HG03469 (cell line): ENCODE measurements around the gene SBF2.
"Not testable (repeated sequence)": the region's sequence is repeated elsewhere in the genome, so short reads cannot be mapped to it uniquely, and the experiment has no call there.

Experiments
- ATAC-seq: cut with Tn5 transposase; IDR thresholded peaks from one replicate; pipeline ENCODE4 v1.9.1; 2021; ENCODE audit warnings: mild to moderate bottlenecking, moderate library complexity, moderate number of reproducible peaks; ENCODE audit not compliant: unreplicated experiment

Gene SBF2

DNA sequence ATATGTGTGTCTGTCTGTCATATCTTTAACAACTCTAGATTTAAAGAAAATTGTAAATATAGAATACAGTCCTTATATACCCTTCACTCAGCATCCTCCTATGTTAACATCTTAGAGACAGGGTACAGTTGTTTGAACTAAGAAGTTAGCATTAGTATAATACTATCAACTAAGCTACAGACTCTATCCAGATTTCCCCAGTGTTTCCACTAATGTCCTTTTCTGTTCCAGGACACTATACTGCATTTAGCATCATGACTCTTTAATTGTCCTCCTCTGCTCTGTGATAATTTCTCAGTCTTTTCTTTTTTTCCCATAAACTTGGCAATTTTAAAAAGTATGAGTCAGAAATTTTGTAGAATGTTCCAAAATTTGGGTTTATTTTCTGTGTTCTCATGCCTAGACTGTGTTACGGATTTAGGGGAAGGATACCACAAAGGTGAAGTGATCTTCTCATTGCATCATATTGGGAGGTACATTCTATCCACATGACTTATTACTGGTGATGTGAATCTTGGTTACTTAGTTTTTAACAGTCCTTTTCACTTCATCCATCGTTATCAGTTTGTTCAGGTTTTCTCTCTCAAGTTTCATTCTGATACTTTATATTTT lies 168.4 kb downstream of the SBF2 start:
- no peak for ATAC-seq

DNA sequence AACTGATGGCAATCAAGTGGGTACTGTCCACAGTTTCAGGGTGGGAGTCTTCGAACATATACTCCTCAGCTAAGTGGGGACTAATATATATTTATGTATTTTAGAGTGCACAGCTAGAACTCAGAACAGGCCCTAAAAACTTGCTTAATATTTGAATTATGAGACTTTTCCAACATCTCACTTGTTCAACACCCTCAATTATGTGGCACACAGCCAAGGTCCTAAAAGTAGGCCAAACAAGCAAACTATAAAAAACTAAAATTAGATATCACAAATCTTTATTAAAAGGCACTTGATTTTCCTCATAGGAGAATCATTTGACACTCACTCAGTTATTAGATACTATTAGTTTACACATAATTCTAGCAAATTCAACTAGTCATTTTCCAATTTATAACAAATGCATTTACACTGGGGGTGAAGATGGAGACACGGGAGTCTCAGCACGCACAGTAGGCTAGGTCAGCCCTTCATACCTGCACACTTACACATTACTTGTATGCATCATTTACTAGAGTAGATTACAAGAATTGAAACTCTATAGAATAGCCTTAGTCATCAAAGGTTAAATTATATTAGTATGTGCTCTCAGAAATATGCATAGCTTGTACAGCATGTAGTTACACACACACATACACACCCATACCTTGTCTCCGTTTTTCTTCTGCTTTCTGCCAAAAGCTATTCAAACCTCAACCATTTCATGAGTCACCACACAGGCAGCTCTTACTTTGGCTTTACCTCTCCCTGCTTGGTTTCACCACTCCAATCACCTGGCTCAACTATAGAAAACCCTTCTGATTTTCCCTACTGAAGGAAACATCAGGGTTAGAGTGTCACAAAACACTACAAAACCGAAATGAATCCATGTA lies 171.5 kb downstream of the SBF2 start:
- ATAC-seq, result no peak

DNA sequence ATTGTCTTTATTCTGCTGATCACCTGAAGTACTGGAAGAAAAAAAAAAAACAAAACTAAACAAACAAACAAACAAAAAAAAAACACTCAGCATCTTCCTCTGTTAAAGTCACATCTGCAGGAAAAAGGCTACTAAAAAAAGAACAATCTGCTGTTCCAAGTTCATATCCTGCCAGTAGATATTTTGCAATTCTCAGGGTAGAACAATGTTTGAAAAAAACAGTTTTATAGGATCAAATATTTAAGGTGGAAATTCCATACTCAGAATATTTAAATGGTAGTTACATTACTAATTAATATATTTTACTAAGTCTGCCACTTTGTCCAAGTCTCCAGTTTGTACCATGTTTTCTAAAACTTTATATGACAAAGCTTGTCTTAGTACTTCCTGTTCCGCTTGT lies 175.2 kb downstream of the SBF2 start:
- no peak for ATAC-seq

DNA sequence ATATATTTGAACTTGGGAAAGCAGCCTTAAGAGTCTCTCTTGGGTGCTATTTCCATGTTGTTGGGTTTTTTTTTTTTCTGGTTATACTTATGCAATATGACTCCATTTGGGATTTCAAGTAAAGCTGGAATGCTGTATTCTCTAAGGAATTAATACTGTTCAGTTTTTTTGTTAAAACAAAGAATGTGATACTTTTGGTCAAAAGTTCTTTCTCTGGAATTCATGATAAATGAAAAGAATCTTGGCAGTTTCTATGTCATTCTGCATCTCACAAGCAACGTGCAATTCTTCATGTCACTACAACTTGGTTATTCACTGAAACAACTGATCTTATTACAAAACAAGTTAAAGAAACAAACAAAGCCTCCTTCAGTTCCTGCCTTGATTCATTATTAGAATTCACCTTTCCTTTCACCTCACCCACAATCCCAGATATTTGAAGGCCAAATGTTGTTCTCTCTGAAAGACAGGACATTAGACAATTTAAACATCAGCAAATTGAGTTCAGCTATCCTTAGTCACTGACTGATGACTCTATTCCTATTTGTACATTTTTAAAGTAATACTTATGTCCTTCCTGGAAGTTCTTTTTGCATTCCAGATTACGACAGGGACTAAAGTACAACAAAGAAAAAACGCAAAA lies 176.2 kb downstream of the SBF2 start:
- ATAC-seq, result no peak

DNA sequence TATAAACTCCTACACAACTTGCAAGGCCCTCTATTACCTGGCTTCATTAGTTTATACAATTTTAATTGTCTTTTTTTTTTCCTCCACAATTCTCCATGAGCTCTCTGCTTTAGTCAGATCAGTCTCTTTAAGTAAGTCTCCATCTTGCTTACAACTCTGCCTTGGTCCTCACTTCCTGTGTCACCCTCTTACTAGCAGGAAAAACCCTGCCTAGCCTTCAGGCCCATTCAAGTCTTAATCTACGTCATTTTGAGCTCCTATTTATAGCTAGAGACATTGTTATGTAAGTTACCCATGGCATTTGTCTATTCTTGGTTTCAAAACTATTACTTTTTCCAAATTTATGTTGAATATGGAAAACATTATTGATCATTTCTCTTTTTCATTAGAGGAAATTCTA lies 177.4 kb downstream of the SBF2 start:
- no peak for ATAC-seq

DNA sequence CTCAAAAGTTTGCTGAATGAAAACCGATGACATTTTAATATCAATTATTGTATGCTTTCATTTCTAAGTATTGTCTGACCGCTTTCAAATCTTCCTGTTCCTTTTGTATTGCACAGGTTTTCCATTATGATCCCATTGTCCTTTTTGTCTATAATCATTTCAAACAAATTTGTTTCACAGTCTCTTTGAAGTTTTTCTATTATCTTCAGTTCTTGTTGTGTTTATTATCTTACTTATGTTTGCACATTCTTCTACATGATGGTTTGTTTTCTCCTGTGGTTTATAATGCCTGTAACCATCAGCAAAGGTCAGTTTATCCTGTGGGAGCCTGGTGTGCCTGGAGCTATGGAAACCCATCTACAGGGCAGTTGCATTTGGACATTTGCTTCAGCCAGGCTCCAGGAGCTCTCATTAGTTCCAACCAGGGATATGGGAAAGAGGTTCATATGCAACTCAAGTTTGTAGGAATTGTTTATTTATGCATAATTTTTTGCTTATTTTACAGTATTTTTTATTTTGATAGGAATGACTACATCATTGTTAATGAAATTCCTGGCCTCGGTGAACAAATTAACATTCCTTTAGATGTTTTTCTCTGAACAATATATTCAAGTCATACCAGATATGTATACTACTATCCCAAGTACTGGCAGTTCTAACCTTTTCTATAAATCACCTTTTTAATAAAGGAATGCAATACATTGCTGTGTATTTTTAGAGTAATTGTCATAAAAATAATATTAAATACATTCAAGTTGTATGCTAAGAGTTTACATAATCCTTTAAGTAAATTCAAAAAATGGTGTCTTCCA lies 179.2 kb downstream of the SBF2 start:
- no peak for ATAC-seq

DNA sequence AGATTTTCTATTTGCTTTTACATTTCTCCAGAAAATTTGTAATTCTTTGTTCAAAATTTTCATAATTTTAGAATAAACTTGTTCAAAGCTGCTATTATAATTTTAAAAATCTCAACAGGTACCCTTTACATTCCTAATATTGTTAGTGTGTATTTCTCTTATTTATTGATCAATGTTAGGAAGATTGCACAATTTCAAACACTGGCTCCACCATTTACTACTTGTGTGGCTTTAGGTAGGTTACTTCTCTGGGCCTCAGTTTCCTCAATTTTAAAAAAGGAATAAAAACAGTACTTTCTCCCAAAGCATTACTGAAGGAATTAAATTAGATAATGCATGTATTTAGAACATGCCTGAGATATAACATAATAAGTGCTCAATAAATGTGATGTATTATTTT lies 180.2 kb downstream of the SBF2 start:
- no peak for ATAC-seq

DNA sequence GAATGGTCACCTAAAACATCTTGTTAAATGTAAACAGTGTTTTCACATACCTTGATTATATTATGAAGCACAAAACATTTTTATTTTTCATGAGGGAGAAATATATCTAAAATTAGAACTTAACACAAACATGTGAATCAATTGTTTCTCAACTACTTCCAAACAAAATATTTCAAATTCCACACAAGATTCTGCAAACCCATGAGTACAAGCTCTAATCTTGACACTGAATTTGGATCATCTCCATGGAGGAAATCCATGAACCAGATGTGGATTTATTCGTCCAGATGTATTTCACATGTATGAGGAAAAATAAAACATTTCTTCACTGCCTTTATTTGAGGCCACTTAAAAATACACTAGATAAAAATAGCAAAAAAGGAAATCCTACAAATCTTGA lies 184.2 kb downstream of the SBF2 start:
- ATAC-seq, result no peak

DNA sequence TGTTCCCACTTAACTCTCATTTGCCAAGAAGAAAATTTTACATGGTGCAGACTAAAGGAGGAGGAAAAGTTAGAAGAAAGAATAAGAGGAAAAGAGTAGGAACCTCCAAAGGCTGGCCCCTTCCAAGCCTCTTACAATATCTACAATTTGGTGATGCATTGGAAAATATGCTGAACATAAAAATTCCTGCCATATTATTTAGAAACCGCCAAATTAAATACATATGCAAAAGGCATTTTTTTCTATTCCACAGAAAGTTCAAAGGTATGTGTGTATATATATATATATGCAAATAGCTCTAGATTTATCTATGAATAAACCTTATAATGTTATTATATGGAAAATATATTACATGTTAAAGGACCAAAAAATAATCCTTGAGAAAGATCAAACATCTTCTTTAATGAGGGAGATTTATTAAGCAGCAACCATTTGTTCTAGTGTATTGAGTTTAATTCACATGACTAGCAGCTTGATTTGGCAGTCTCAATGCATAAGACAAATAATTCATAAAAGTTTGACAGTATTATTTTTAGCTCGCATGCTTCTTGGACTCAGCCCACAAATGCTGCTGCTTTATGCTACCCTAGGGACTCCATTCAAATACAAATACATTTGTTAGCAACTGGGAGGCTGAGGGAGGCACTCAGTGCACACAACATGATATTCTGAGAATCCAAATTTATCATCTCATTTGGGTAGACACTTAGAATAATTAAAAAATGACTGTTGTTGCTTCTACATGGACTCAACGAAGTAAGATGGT lies 184.9 kb downstream of the SBF2 start:
- ATAC-seq, result no peak

DNA sequence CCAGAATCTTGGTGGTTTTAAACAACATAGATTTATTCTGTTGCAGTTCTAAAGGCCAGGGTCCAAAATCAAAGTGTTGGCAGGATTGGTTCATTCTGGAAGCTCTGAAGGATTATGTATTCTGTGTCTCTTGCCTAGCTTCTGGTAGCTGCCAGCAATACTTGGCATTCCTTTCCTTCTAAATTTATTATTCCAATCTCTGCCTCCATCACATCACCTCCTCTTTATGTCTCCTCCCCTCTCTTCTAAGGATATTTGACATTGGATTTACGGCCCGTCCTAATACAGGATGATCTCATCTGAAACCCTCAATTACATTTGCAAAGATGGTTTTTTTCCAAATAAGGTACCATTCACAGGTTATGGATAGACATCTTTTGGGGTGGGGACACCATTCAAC lies 186.5 kb downstream of the SBF2 start:
- no peak for ATAC-seq

DNA sequence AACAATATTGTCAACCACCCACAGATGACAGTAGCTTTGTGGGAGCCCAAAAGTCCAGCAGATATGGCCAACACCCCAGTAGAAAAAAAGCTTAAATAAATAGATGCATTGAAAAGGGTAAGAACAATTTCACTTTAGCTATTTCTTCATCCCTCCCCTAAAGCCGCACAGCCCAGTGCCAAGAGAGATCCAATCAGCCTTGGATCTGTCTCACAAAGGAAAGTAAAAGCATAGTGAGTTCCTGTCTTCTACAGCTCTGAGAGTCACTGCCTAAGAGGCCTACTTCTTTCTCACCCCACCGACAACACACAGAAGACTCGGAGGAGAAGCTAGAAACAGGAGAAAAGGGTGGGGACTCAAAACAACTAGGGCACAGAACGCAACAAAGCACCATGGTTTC lies 196.4 kb downstream of the SBF2 start:
- ATAC-seq, result no peak

DNA sequence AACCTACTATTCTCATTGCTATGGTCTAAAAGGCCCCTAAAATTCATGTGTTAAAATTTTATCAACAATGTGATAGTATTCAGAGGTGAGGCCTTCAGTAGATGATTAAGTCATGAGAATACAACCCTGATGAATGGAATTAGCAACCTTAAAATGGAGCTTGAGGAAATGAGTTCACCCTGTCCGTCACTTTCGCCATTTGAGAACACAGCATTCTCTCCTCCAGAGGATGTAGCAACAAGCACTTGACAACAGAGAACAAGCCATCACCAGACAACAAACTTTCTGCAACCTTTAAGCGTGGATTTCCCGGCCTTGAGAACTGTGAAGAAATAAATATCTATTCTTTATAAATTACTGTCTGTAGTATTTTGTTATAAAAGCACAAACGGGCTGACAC lies 197.0 kb downstream of the SBF2 start:
- ATAC-seq, result no peak

DNA sequence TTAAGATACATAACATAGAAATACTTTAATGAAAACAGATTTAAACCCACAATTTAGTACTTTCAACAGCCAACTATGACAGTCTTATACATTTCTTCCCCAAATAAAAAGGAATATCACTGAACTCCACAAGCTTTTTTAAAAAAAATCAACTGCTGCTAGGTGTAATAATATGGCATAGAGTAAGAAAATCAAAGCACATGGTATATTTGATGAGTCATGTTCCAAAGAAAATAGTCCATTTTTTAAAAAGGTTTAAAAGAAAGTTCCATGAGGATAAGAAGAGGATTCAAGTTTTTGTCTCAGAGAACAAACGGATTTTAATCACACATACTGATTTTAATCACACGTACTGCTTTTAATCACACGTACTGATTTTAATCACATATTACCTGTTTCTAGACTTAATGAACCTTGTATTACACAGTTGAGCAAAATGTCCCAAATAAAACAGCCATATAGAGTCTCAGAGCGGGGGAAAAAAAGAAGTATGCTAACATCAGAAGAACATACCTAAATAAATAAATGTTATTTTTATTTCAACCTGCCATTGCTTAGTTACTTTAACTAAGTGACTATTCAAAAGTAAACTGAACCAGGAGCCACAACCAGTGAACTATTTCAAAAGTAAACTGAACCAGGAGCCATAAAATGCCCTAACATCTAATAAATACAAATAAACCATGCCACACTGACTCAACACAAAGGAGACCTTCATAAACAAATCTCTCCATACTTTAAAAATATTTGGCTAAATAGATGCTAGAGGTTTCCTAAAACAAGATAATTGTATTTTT lies 198.4 kb downstream of the SBF2 start:
- ATAC-seq, result no peak

DNA sequence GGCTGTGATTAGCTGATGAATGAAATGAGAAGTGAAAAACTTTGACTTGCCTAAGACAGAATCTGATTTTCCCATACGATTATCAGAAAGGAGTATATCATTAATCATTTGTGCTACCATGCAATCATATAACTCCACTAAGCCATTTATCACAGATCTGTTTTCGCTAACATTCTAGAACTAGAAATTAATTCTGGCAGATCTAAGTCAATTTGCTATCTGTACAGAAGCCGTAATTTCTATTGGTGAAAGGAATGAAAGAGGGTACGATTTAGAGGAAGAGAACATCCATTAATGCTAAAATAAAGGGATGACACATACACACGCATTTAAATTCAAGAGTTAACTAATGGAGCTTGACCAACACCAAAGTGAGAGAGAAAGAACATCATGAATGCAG lies 201.6 kb downstream of the SBF2 start:
- no peak for ATAC-seq

DNA sequence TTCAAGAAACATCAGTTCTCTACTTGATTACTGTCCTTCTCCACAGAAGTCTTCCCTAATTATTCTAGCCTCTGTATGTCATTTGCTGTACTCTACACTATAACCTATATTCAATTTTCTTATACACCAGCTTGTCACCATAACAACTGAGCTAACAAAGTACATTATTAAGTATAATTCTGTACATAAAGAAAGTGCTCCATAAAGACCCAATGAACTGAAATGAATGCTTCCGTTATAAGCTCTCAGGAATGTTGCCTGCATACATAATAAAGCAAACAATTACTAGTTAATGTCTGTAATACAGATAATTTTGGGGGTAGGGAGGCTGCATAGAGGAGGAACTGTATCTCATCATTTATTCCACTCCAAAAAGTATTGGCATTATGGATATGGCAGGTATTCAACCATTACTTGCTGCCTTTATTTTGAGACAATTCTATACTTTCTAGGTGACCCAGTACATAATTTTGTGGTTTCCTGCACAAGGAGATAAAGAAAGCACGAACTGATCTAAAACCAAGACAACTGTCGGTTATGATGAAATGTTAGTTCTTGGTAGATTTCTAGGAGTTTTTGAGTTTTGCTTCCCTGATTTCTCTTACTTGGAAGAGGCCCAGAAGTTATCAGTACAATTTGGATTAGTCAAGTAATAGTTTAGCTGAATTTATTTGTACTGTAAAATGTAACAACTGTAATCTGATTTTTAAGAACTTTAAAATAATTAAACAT lies 202.5 kb downstream of the SBF2 start:
- no peak for ATAC-seq

DNA sequence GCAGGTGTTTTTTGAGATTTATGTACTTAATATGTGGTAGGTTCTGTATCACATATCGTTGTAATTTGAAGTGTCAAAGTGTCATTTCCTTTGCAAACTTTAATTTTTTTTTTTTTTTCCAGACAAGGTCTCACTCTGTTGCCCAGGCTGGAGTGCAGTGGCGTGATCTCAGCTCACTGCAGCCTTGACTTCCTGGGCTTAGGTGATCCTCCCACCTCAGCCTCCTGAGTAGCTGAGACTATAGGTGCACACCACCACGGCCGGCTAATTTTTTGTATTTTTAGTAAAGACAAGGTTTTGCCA lies 206.1 kb downstream of the SBF2 start:
- ATAC-seq, result not testable (repeated sequence)

DNA sequence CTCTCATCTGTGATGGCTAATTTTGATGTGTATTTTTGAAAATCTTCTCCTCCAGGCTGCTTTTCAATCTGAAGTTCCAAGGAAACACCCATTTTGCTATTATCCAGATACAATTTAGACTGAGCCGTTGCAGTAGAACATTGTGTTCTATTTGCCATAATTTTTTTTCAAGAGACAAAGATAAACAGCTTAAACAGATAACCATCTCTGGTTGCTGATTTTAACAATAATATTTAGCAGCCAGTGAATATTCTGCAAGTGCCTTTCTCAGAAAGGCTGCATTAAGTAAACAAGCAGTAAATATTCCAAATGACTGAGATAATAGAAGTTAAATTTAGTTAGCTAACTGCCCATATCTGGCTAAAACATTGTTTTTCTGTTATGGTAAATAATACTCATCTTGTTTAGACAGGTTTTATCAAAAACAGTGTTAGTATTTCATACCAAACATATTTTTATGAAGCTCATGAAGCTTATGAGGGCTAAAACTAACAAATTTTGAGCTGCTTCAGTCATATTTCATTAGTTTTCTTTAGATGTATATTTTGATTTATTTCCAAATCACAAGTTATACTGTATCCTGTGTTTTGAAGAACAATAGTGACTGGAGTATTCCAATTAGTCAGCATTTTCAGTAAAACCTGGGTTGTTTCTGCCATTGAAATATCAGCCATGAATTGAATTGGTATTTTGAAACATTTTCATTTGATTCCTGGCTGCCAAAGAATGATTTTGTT lies 206.7 kb downstream of the SBF2 start:
- ATAC-seq, result no peak

DNA sequence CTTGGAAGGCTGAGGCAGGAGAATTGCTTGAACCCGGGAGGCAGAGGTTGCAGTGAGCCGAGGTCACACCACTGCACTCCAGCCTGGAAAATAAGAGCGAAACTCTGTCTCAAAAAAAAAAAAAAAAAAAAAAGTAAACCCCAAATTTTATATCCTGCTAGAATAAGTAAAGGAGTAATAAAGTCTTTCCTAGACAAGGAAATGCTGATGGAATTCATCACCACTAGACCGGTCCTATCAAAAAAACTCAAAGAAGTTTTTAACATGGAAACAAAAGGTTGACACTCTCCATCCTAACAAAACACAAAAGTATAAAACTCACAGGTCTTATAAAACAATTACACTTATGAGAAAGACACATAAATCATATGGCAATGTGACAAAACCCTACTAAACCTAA lies 213.9 kb downstream of the SBF2 start:
- ATAC-seq, result no peak
